GM23338 (cell line): Measurements from ENCODE around the gene CYBA. TPM values are rescaled to one million over a fixed set of nuclear protein-coding genes. Genes with fewer than 3 reads are reported as not detected.

ENCODE experiments used
- ATAC-seq: fragments of 200-7000 bp; cut with Tn5 transposase; 3 replicates; pipeline ENCODE4 v1.9.1; 2020
- DNase-seq: peaks from one replicate; pipeline ENCODE4 v3.0.0-alpha.2; 2015; ENCODE audit warnings: low spot score
- H2AFZ ChIP-seq: fragments of 200-600 bp; sonication (generic); 2 replicates; pipeline ENCODE4 v1.8.0; 2016; ENCODE audit warnings: antibody characterized with exemption, mild to moderate bottlenecking, moderate library complexity
- H3F3A ChIP-seq: fragments of 200-600 bp; sonication (generic); replicated peaks from 2 replicates; pipeline ENCODE4 v1.8.0; 2017; ENCODE audit warnings: antibody characterized with exemption, mixed run types, low read depth
- H3K27ac ChIP-seq: fragments of 200-600 bp; sonication (generic); 2 replicates; pipeline ENCODE4 v1.6.1; 2016; ENCODE audit warnings: low read depth
- H3K27me3 ChIP-seq: fragments of 200-600 bp; sonication (generic); 2 replicates; pipeline ENCODE4 v1.8.0; 2016; ENCODE audit warnings: mild to moderate bottlenecking, mixed run types, moderate library complexity; ENCODE audit not compliant: insufficient read depth
- H3K36me3 ChIP-seq: fragments of 200-600 bp; sonication (generic); 2 replicates; pipeline ENCODE4 v1.8.0; 2016; ENCODE audit warnings: mild to moderate bottlenecking; ENCODE audit not compliant: insufficient read depth
- H3K4me1 ChIP-seq: fragments of 200-600 bp; sonication (generic); 2 replicates; pipeline ENCODE4 v1.8.0; 2016; ENCODE audit warnings: mild to moderate bottlenecking, moderate library complexity; ENCODE audit not compliant: insufficient read depth
- H3K4me2 ChIP-seq: fragments of 200-600 bp; sonication (generic); 2 replicates; pipeline ENCODE4 v1.7.1; 2017; ENCODE audit warnings: mixed run types
- H3K4me3 ChIP-seq: fragments of 200-600 bp; sonication (generic); 2 replicates; pipeline ENCODE4 v1.6.1; 2016; ENCODE audit warnings: mixed run types
- H3K79me2 ChIP-seq: fragments of 200-600 bp; sonication (generic); replicated peaks from 2 replicates; pipeline ENCODE4 v1.8.0; 2017; ENCODE audit warnings: mild to moderate bottlenecking; ENCODE audit not compliant: insufficient read depth
- H3K9me2 ChIP-seq: fragments of 200-600 bp; sonication (generic); 2 replicates; pipeline ENCODE4 v1.8.0; 2017; ENCODE audit not compliant: insufficient read depth
- H4K20me1 ChIP-seq: fragments of 200-600 bp; sonication (generic); replicated peaks from 2 replicates; pipeline ENCODE4 v1.8.0; 2017; ENCODE audit warnings: mild to moderate bottlenecking; ENCODE audit not compliant: insufficient read depth
- H3K27ac Mint-ChIP-seq: 2 replicates; pipeline ENCODE4 v1.8.0; 2020; ENCODE audit warnings: inconsistent platforms, mild to moderate bottlenecking, moderate library complexity, mixed read lengths
- H3K27me3 Mint-ChIP-seq: 3 replicates; pipeline ENCODE4 v1.8.0; 2022; ENCODE audit warnings: low read depth, mild to moderate bottlenecking, moderate library complexity, mixed read lengths, inconsistent platforms; ENCODE audit not compliant: insufficient read depth, poor library complexity
- H3K36me3 Mint-ChIP-seq: 3 replicates; pipeline ENCODE4 v1.8.0; 2021; ENCODE audit warnings: low read depth, mild to moderate bottlenecking, inconsistent platforms, moderate library complexity, mixed read lengths
- H3K4me1 Mint-ChIP-seq: 3 replicates; pipeline ENCODE4 v1.8.0; 2020; ENCODE audit warnings: mild to moderate bottlenecking, inconsistent platforms, mixed read lengths
- H3K4me3 Mint-ChIP-seq: 3 replicates; pipeline ENCODE4 v1.8.0; 2021; ENCODE audit warnings: moderate library complexity, mild to moderate bottlenecking, inconsistent platforms, mixed read lengths
- H3K9me3 Mint-ChIP-seq: 3 replicates; pipeline ENCODE4 v1.8.0; 2020; ENCODE audit warnings: moderate library complexity, mild to moderate bottlenecking, inconsistent platforms, mixed read lengths
- CREB1 ChIP-seq: fragments of 250-450 bp; sonication (Bioruptor Pico); IDR thresholded peaks from 2 replicates; pipeline ENCODE4 v1.5.0; 2020; ENCODE audit warnings: low read depth, mild to moderate bottlenecking, moderate library complexity
- CTCF ChIP-seq, 2 experiments: fragments of 200-600 bp in 1 of 2; sonication (generic) in 1 of 2; conservative IDR thresholded peaks; 2 replicates each; pipeline versions ENCODE4 v1.5.1 to v1.6.1; 2016 to 2017; ENCODE audit warnings: antibody characterized with exemption in 2 of 2, low read depth in 2 of 2, mild to moderate bottlenecking in 2 of 2, moderate library complexity in 1 of 2
- ETS1 ChIP-seq: IDR thresholded peaks from 2 replicates; pipeline ENCODE4 v1.6.1; 2016; ENCODE audit warnings: antibody characterized with exemption
- EZH2 ChIP-seq: fragments of 200-600 bp; sonication (generic); IDR thresholded peaks from one replicate; pipeline ENCODE4 v1.8.0; 2017; ENCODE audit warnings: antibody characterized with exemption, mild to moderate bottlenecking, low read depth; ENCODE audit not compliant: unreplicated experiment
- JUNB ChIP-seq: IDR thresholded peaks from one replicate; pipeline ENCODE4 v1.6.1; 2016; ENCODE audit warnings: antibody characterized with exemption; ENCODE audit not compliant: unreplicated experiment
- NANOG ChIP-seq: IDR thresholded peaks from 2 replicates; pipeline ENCODE4 v1.6.1; 2016; ENCODE audit warnings: antibody characterized with exemption, borderline replicate concordance
- POLR2AphosphoS5 ChIP-seq: IDR thresholded peaks from 2 replicates; pipeline ENCODE4 v1.6.1; 2016; ENCODE audit warnings: antibody characterized with exemption, low read depth
- REST ChIP-seq: IDR thresholded peaks from one replicate; pipeline ENCODE4 v1.6.1; 2018; ENCODE audit warnings: antibody characterized with exemption; ENCODE audit not compliant: unreplicated experiment
- STAT1 ChIP-seq: IDR thresholded peaks from one replicate; pipeline ENCODE4 v1.6.1; 2016; ENCODE audit warnings: antibody characterized with exemption; ENCODE audit not compliant: unreplicated experiment
- ZNF114 ChIP-seq: fragments of 250-450 bp; sonication (Bioruptor Pico); IDR thresholded peaks from 2 replicates; pipeline ENCODE4 v1.5.0; 2020; ENCODE audit warnings: mild to moderate bottlenecking, moderate library complexity
- ZNF331 ChIP-seq: fragments of 250-450 bp; sonication (Bioruptor Pico); IDR thresholded peaks from 2 replicates; pipeline ENCODE4 v1.5.0; 2020; ENCODE audit warnings: low read depth, mild to moderate bottlenecking, moderate library complexity
- polyA plus RNA-seq: library from polyadenylated mRNA; unstranded; fragments of >200 nt; fragmentation: Nextera tagmentation; extraction: Ambion mirVana; gene quantifications from 2 replicates; pipeline ENCODE4 v1.2.1, GENCODE V29; 2016
- total RNA-seq: library from RNA; depleted of rRNA; stranded (reverse); fragments of >200 nt; shearing (Covaris generic); gene quantifications from 2 replicates; pipeline ENCODE4 v1.2.3, GENCODE V29; 2014

The CYBA gene
- total and polyA plus RNA-seq, 2 experiments from 2014 or later = 275 to 281 TPM

DNA sequence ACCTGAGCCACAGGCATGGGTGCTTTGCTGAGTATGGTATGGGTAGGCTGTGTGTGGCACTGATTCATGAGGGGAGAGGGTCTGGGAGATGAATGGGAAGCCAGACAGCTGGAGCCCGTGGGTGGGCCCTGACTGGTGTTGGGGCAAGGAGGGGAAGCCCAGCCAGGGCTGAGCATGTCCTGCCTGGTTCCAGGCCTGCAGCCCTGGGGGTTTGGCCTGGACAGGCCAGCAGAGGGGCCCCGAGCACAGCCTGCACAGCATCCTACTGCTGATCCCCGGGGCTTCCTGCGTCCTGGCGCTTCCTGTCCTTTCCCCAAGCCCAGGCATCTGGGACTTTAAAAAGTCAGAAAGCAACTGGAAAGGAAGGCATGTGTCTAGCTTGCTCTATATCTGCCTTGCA is 16.6 kb upstream of the CYBA start:
- no peak for DNase-seq
- H3K9me2 ChIP-seq = no peaks in the 10 kb centered on the region
- ATAC-seq = no peak
- no peak overlapping the region; the same call in 1 of the 2 replicates for H3K27ac Mint-ChIP-seq
- H3K4me2 ChIP-seq = no peak overlapping the region
- peaks cover 6% of the 10 kb centered on the region for H3K4me1 ChIP-seq
- no peak overlapping the region; the same call in 1 of the 2 replicates for H3K27ac ChIP-seq
- no peak overlapping the region; the same call in 2 of the 3 replicates for H3K4me3 Mint-ChIP-seq
- peaks cover 6% of the 10 kb centered on the region; the same call in 2 of the 3 replicates for H3K4me1 Mint-ChIP-seq
- peaks cover 20% of the 10 kb centered on the region for H3K27me3 Mint-ChIP-seq
- no peaks in the 10 kb centered on the region for H3K27me3 ChIP-seq
- no peak overlapping the region for H2AFZ ChIP-seq
- H3K9me3 Mint-ChIP-seq = peaks cover 14% of the 10 kb centered on the region
- peaks cover 18% of the 10 kb centered on the region for H3K36me3 Mint-ChIP-seq
- H4K20me1 ChIP-seq = no peaks in the 10 kb centered on the region
- no peaks in the 10 kb centered on the region for H3K36me3 ChIP-seq
- H3K4me3 ChIP-seq = no peak overlapping the region
- H3F3A ChIP-seq = 0 out of 2 replicates have a peak, but pooled peaks cover 13% of the 10 kb centered on the region
- no peak for TF ChIP-seq CREB1
- TF ChIP-seq CTCF (conservative IDR thresholded peaks at IDR 0.05; ENCODE audit: low read depth in 2 of 2) = peak in 1 of 2 experiments; percentile 18; a peak in 1 of 4 replicates
- H3K79me2 ChIP-seq = peaks cover 20% of the 10 kb centered on the region

GRCh38 chr16:88665570-88665969 is 14.7 kb upstream of the CYBA start:
- Histone ChIP-seq H3K27ac (no peak overlapping the region), H3K4me2 (no peak overlapping the region), H3K79me2 (peaks cover 39% of the 10 kb centered on the region), H3K4me1 (peaks cover 18% of the 10 kb centered on the region), H2AFZ (no peak overlapping the region), H3K36me3 (no peaks in the 10 kb centered on the region), H3K27me3 (no peaks in the 10 kb centered on the region), H3K4me3 (no peak overlapping the region), H3F3A (0 out of 2 replicates have a peak, but pooled peaks cover 9% of the 10 kb centered on the region), H3K9me2 (no peaks in the 10 kb centered on the region), H4K20me1 (peaks cover 14% of the 10 kb centered on the region)
- H3K27me3 Mint-ChIP-seq = peaks cover 24% of the 10 kb centered on the region
- DNase-seq (no peak), ATAC-seq (no peak)
- H3K4me3 Mint-ChIP-seq = no peak overlapping the region
- peaks cover 14% of the 10 kb centered on the region for H3K9me3 Mint-ChIP-seq
- H3K4me1 Mint-ChIP-seq = peaks cover 13% of the 10 kb centered on the region; the same call in 2 of the 3 replicates
- no peak overlapping the region for H3K27ac Mint-ChIP-seq
- TF ChIP-seq ZNF114 (CRISPR knock-in tag) = no peak
- TF ChIP-seq REST = no peak
- TF ChIP-seq STAT1 = no peak
- no peak for TF ChIP-seq POLR2AphosphoS5
- TF ChIP-seq NANOG = no peak
- TF ChIP-seq CTCF (conservative IDR thresholded peaks at IDR 0.05; ENCODE audit: low read depth in 2 of 2) = no peak
- TF ChIP-seq EZH2 = no peak
- TF ChIP-seq JUNB = no peak
- no peak for TF ChIP-seq ETS1
- TF ChIP-seq CREB1 = no peak
- TF ChIP-seq ZNF331 (CRISPR knock-in tag) = no peak
- peaks cover 18% of the 10 kb centered on the region for H3K36me3 Mint-ChIP-seq
